NCI-H187 (cell line): ENCODE results near the gene NADSYN1.
"Not testable (repeated sequence)": the region's sequence is repeated elsewhere in the genome, so short reads cannot be mapped to it uniquely, and the experiment has no call there.

ENCODE experiments used
- DNase-seq, 2 experiments: peaks; one replicate each; lab custom pipeline; 2025; lab: John Stamatoyannopoulos, UW

Gene NADSYN1

DNA sequence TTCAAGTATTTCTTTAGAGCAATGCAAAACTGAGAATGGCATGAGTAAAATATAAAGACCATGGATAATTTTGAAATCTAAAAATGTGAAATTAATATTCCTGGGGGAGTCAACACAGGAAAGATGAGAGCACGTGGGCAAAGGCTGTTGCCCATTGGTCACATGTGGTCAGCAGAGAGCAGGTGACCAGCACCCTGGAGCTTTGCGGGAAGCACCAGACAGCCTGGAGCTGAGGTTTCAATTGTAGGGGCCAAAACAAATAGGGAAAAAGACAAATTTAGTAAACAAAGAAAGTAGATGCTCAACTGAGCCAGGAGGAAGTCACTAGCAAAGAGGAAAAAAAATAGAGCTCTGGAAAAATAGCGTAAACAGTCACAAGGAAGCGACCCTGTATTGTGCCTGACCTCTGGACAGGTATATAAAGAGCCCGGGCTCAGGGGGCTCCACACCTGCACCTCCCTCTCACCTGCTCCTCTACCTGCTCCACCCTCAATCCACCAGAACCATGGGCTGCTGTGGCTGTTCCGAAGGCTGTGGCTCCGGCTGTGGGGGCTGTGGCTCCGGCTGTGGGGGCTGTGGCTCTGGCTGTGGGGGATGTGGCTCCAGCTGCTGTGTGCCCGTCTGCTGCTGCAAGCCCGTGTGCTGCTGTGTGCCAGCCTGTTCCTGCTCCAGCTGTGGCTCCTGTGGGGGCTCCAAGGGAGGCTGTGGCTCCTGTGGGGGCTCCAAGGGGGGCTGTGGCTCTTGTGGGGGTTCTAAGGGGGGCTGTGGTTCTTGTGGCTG lies 74.0 kb downstream of the NADSYN1 start, which contains the start of gene KRTAP5-7:
TSS of gene KRTAP5-7 (plus strand) at position 472 of the 780 bp plus-strand sequence. CDS start at position 506, 34 bp downstream.
- DNase-seq: not testable (repeated sequence)

DNA sequence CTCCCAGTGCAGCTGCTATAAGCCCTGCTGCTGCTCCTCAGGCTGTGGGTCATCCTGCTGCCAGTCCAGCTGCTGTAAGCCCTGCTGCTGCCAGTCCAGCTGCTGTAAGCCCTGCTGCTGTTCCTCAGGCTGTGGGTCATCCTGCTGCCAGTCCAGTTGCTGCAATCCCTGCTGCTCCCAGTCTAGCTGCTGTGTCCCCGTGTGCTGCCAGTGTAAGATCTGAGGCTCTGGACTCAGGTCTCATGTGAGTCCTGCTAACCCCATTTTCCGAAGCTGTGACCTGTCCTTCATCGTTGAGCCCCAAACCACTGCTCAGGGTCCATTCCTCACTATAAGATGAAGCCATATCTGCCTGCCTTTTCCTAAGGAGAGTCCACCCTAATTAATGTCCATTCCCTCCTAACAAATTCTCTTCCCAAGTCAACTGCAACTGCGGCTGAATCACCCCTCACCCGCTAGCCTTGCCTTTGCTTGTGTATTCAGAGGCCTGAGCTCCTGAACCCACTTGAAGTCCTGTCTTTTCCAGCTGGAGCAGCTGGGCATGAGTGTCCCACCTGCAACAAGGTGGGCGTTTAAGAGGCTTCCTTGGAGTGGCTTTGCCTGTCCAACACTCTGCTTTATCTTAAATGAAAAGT lies 74.7 kb downstream of the NADSYN1 start:
- DNase-seq: no peak

DNA sequence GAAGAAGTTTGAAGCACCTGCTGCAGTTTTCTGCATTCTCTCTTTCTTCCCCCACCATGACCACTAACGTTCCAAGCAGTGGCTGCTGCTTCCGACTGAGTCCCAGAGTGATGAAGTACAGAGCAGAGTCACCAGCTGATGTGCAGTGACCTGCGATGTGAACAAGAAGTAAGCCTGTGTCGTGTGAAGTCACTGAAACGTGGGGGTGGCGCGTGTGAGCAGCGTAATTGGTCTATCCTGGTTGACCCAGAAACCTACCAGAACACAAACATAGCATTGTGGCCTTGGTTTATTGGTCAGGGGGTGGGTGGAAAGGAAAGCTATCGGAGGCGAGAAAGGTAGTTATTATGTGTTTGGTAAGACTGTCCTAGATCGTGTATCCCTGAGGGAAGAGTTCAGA lies 77.6 kb downstream of the NADSYN1 start:
- no peak for DNase-seq

DNA sequence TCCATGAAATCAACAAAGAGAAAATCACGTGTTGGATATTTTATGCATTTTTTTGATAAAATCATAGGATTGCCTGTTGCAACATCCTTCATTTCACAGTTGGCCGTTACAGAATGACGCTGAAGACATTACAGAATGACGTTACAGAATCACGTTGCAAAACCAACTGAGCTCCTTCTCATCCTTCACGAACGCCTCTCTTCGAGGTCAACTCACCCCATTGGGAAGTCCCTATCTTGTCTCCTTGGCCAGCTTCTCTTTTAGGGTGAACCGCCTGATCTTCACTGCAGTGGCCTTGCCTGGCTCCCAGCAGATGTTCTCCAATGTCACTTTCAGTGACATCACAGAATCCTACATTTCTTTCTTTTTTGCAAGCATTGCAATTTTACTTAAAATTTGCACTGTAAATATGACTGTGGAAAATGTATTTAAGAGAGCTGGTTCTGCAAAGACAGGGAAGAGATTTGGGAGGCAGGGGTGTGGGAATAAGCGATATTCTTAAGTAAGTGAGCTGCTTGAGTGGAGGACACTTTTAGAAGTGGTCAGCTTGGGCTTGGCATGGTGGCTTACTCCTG lies 79.1 kb downstream of the NADSYN1 start:
- DNase-seq: no peak

DNA sequence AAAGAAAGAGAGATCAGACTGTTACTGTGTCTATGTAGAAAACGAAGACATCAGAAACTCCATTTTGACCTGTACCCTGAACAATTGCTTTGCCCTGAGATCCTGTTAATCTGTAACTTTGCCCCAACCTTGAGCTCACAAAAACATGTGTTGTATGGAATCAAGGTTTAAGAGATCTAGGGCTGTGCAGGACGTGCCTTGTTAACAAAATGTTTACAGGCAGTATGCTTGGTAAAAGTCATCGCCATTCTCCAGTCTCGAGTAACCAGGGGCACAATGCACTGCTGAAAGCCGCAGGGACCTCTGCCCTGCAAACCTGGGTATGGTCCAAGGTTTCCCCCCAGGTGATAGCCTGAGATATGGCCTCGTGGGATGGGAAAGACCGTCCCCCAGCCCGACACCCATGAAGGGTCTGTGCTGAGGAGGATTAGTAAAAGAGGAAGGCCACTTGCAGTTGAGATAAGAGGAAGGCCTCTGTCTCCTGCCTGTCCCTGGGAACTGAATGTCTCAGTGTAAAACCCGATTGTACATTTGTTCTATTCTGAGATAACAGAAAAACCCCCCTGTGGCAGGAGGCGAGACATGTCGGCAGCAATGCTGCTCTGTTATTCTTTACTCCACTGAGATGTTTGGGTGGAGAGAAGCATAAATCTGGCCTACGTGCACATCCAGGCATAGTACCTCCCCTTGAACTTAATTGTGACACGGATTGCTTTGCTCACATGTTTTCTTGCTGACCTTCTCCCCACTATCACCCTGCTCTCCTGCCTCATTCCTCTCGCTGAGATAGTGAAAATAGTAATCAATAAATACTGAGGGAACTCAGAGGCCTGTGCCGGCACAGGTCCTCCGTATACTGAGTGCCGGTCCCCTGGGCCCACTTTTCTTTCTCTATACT lies 82.0 kb downstream of the NADSYN1 start:
- DNase-seq: not testable (repeated sequence)

DNA sequence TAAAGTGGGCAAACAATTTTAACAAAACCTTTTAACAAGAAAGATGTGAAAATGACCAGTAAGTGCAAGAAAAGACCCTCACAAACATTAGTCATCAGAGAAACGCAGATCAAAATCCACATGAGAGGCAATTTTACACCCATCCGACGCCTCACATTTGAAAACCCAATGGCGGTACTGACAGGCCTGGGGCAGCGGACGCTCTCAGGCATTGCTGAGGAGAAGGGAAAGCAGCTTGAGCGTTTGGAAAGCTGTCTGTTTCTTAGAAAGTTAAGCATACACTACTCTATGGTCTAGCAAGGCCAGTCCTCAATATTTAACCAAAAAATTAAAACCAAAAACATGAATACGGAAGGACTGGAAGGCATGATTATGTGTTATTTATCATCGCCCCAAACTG lies 82.8 kb downstream of the NADSYN1 start:
- no peak for DNase-seq

DNA sequence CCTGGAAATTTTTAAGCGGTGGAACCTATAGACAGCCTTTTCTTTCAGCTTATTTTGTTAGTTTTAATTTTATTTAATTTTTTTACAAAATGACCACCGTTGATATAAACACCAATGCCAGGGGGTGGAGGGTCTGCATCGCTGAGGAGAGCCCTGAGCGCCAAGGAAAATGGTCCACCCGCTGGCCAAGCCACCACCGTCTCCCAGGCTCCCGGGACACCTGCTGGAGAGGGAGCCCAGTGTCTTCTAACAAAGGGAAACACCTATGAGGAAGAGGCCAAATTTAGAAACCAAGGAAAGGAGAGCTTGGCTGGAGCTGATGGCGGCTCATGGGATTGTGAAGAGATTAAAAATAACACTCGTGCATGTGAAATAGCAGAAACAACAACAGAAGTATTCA lies 84.5 kb downstream of the NADSYN1 start:
- DNase-seq: no peak

DNA sequence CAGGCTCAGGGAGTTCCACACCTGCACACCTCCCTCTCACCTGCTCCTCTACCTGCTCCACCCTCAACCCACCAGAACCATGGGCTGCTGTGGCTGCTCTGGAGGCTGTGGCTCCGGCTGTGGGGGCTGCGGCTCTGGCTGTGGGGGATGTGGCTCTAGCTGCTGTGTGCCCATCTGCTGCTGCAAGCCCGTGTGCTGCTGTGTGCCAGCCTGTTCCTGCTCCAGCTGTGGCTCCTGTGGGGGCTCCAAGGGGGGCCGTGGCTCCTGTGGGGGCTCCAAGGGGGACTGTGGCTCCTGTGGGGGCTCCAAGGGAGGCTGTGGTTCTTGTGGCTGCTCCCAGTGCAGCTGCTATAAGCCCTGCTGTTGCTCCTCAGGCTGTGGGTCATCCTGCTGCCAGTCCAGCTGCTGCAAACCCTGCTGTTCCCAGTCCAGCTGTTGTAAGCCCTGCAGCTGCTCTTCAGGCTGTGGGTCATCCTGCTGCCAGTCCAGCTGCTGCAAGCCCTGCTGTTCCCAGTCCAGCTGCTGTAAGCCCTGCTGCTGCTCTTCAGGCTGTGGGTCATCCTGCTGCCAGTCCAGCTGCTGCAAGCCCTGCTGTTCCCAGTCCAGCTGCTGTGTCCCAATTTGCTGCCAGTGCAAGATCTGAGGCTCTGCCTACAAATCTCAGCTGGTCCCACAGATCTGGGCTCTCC lies 85.1 kb downstream of the NADSYN1 start, which contains the start of gene KRTAP5-8:
TSS of gene KRTAP5-8 (plus strand) at position 49 of the 689 bp plus-strand sequence. CDS start at position 80, 31 bp downstream.
- not testable (repeated sequence) for DNase-seq

DNA sequence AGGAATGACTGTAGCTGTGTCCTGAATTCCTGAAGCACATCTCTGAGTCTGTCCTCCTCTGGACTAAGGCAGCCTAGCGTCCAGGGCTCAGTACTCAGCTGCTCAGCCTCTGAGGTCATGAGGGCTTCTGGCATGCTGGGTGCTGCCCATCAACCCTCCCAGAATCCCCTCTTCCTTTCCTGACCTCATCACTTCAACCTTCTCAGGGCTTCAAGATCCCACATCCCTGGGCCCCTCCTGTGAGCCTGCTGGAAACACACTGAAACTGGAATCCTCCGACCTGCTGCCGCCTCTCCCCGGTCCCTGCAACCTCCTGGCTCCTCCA lies 85.6 kb downstream of the NADSYN1 start:
- DNase-seq: no peak

DNA sequence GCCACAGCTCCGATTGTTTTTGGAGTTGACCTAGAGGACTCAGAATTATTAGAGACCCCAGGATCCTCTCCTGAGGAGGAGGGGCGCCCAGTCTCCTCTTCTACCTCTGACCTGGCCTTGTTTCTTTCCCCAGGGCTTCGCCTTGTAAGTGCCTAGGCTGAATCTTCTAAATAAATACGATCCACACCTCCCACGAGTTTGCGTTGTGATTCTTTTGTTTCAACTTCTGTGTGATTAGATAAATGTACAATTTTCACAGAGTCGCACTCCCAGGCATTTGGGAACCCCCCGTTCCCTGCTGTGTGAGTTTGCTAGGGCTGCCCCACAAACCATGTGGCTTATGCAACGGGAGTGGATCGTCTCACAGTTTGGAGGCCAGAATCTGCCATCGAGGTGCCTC lies 86.0 kb downstream of the NADSYN1 start:
- DNase-seq: no peak

DNA sequence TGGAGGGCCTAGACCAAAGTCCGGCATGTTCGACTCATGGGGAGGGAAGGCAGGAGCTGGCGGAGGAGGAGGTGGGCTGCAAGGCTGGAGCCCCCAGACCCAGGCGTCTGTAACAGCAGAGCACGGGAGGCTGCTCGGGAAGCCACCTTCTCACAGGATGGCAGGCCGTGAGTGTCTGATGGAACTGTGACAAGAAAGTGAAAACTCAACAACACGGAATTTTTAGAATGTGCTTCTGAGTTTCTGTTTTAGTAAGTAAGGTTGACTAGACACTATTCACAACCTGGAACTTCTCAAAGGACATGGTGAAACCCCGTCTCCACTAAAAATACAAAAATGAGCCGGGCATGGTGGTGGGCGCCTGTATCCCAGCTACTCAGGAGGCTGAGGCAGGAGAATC lies 87.0 kb downstream of the NADSYN1 start:
- not testable (repeated sequence) for DNase-seq

DNA sequence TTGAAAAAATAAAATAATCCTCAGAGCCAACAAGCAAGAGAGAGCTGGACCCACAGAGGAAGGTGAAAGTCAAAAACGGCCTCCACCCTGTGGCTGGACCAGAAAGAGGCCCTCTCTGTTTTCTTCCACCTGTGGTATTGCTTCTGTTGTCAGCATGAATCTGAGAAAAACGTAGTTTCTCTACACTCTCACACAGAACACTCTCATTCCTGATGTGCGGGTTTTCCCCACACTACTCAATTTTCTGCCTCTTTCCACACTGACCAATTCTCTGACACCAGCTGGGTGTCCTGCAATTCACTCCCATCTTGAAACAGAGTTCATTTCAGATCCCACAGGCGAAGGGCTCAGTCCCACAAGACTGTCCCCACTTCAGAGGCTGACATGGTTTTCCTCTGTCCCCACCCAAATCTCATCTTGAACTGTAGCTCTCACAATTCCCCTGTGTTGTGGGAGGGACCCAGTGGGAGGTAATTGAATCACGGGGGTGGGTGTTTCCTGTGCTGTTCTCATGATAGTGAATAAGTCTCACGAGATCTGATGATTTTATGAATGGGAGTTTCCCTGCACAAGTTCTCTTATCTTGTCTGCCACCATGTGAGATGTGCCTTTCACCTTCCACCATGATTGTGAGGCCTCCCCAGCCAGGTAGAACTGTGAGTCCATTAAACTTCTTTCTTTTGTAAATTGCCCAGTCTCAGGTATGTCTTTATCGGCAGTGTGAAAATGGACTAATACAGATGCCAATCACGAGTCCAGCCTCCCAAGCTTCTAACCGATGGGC lies 87.7 kb downstream of the NADSYN1 start:
- DNase-seq: not testable (repeated sequence)

DNA sequence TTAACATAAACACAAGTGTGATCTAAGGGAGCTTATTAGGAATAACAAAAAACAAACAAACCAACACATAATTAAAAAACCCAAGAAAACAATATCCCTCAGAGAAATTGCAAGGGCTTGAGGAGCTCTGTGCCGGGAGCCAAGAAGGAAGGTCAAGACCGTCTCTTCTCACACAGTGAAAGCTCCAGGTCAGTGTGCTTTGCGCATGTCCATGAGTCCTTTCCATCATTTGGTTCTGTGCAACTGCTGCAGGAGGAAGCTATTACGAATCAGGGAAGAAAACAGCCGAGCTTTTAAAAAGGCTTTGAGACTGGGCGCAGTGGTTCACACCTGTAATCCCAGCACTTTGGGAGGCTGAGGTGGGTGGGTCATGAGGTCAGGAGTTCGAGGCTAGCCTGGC lies 89.4 kb downstream of the NADSYN1 start:
- no peak for DNase-seq

DNA sequence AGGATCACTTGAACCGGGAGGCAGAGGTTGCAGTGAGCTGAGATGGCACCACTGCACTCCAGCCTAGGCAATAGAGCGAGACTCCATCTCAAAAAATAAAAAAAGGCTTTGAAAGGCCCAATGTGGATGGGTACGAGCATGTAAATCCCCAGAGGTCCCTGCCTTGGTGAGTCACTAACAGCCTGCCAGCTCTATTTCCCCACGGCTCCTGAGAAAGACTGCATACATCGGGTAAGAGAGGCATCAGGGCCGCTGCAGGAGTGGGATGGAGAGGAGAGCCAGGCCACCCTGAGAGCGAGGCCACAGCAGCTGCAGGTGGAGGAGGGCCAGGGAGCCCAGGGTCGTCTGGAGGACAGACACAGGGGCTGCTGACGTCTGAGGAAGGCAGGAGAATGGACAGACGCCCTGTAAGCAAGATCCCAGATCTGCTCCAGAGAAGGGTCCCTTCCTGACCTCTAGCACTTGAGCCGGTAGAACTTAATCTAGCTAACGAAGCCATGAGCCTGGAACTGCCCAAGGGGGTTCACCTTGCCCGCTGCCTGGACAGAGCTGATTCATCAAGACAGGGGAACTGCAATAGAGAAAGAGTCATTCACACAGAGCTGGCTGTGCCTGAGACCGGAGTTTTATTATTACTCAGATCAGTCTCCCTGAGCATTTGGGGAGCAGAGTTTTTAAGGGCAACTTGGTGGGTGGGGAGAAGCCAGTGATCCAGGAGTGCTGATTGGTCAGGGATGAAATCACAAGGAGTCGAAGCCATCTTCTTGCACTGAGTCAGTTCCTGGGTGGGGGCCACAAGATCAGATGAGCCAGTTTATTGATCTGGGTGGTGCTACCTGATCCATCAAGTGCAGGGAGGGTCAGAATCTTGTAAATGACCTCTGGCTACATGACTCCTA lies 90.1 kb downstream of the NADSYN1 start:
- DNase-seq: no peak

DNA sequence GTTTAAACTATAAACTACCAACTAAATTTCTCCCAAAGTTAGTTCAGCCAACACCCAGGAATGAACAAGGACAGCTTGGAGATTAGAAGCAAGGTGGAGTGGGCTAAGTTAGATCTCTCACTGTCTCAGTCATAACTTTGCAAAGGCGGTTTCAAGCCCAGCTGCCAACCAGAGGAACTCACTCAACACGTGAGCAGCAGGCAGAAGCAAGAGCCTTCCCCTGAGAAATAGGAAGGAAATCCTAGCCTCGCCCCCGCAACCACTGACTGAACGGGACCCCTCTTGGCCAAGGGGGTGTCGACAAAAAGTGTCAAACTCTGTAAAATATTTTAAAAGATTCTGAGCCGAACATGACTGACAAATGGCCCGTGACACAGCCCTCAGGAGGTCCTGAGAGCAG lies 90.9 kb downstream of the NADSYN1 start:
- DNase-seq: no peak

DNA sequence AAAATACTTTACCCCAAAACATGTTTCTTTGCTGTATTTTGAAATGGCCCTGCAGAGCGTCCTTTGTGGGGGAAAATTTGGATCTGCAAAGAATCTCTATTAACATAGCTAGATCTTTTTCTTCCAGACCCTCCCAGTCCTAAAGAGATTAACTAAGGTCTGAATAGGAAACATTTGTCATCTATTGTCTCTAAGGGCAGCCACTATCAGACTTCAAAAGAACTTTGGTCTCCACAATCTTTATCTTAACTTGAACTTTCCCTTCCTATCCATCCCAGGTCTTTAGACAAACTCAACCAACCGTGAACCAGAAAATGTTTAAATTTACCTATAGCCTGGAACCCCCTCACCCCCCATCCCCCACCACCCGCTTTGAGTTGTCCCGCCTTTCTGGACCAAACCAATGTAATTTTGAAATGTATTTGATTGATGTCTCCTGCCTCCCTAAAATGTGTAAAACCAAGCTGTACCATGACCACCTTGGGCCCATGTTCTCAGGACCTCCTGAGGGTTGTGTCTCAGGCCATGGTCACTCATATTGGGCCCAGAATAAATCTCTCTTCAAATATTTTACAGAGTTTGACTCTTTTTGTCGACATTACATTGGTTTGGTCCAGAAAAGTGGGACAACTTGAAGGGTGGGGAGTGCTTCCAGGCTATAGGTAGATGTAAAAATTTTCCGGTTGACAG lies 91.7 kb downstream of the NADSYN1 start:
- DNase-seq: no peak

DNA sequence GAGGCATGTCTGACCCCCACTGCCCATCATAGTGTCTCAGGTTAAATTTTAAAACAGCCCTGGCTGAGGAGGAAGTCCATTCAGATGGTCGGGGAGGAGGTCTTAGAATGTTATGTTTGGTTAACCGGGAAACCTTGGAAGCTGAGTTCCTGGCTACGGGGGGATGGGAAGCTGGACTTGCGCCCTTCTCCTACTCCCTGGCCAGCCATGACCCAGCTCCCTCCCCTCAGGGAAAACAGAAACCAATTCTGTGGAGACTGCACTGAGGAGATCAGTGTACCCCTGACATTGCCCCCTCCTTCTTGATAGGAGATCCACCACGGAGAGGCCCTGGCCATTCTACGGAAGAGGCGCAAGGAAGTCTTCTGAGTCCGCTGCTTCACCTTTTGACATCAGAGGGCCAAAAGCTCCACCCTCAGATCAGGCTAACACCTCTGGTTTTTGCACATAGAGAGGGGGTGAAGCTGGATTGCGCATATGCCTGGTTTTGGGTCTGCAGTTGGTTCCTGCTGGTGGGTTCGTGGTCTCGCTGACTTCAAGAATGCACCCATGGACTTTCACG lies 92.5 kb downstream of the NADSYN1 start:
- DNase-seq: no peak

DNA sequence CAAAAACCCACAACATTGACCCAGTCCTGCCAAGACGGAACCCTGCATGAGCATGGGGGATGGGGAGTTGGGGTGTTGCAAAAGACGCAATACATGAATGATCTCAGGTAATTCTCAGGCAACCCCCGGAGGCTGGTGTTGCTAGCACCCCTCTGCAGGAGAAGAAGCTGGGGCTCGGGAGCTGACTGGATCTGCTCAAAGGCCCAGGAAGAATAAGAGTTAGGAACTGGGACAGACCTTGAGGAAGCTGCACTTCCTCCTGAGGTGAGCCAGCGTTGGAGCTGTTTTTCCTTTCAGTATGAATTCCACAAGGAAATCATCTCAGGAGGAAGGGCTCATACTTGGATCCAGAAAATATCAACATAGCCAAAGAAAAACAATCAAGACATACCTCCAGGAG lies 95.1 kb downstream of the NADSYN1 start, which contains the start of gene KRTAP5-9:
TSS of gene KRTAP5-9 (plus strand) at position 301 of the 400 bp plus-strand sequence. CDS start 238 bp downstream, outside the sequence.
- no peak for DNase-seq
